Measurements from ENCODE around the gene LCP1. TPM values are rescaled to one million over a fixed set of nuclear protein-coding genes. Genes with fewer than 3 reads are reported as not detected.
A peak's percentile ranks its signal among the peaks of the same experiment; 100 is the strongest.

Gene LCP1
- total and polyA plus RNA-seq, 2 of the 13 experiments (the other 11 are each of a cell fraction or from before 2014, with no cell fraction given) = 1.6 TPM

- H3K27ac ChIP-seq (ENCODE audit: extremely low read length, insufficient read depth, low read length) = no peak overlapping the region
- peak; percentile 66 for ATAC-seq
- H3K9me3 ChIP-seq (ENCODE audit: low read length) = no peaks in the 10 kb centered on the region
- no peak overlapping the region for H3K4me3 ChIP-seq (replicated peaks in 1 of 3; ENCODE audit: insufficient read depth in 1 of 3, low read depth in 2 of 3, low read length in 3 of 3)
- FAIRE-seq = no peak
- H4K20me1 ChIP-seq (ENCODE audit: insufficient read depth, low read length) = no peaks in the 10 kb centered on the region
- H3K36me3 ChIP-seq (replicated peaks in 1 of 2; ENCODE audit: control insufficient read depth in 1 of 2, insufficient read depth in 2 of 2, low read length in 2 of 2) = no peaks in the 10 kb centered on the region
- H3K27me3 ChIP-seq (ENCODE audit: control insufficient read depth in 1 of 2, insufficient read depth in 2 of 2, low read length in 2 of 2) = no peaks in the 10 kb centered on the region
- H3K4me2 ChIP-seq (ENCODE audit: low read depth, low read length) = peak overlapping the region; percentile 37
- no TSS peak for BruUV-seq (replicated peaks)
- intact Hi-C loops (cut with micrococcal nuclease; ENCODE audit: unreplicated experiment) = no loop called here
- in situ Hi-C loops (cut with HindIII; ENCODE audit: extremely low pct_ligation_motif_present, low pct_unique_long_range_greater_than_20kb) = no loop called here
- POLR2A ChIA-PET = no interaction called here
- peaks cover 43% of the 10 kb centered on the region for H3K4me1 ChIP-seq (ENCODE audit: insufficient read depth, low read length)
- CTCF ChIA-PET (ENCODE audit: low intra/inter-chr PET ratio, low total read pairs) = interaction anchor here (1.2 kb wide), 1 partner anchor 39 kb away, joined by 3 read pairs; no protein-coding TSS in a partner anchor
- H2AFZ ChIP-seq (ENCODE audit: low read length) = peak overlapping the region; percentile 35
- no peak overlapping the region for H3K9ac ChIP-seq (ENCODE audit: insufficient read depth, low read depth, low read length)
- 78% methylated on average over 4 of the region's 4 CpGs for WGBS (ENCODE audit: low lambda C conversion rate)
- H3K79me2 ChIP-seq (ENCODE audit: insufficient read depth, low read length) = no peaks in the 10 kb centered on the region
- peak; percentile 32 for DNase-seq (ENCODE audit: low spot score)
- TF ChIP-seq PRDM15 (CRISPR knock-in tag; IDR thresholded peaks at IDR 0.05) (no peak), SIX1 (CRISPR knock-in tag; IDR thresholded peaks at IDR 0.05; ENCODE audit: borderline replicate concordance) (peak; percentile 23; the same call in 1 of the 2 replicates), AHDC1 (CRISPR knock-in tag; IDR thresholded peaks at IDR 0.05; ENCODE audit: borderline replicate concordance) (no peak), MLXIP (CRISPR knock-in tag; IDR thresholded peaks at IDR 0.05; ENCODE audit: borderline replicate concordance) (no peak), SOX13 (IDR thresholded peaks at IDR 0.05) (no peak), SOX13 (CRISPR knock-in tag; conservative IDR thresholded peaks at IDR 0.05 in 1 of 2, IDR thresholded peaks at IDR 0.05 in 1 of 2) (0 out of 4 replicates have a peak, but pooled peaks of 1 of the 2 experiments have one; percentile 24), NFYB (CRISPR knock-in tag; IDR thresholded peaks at IDR 0.05) (no peak), ETS1 (CRISPR knock-in tag; IDR thresholded peaks at IDR 0.05) (no peak), ZNF207 (IDR thresholded peaks at IDR 0.05; ENCODE audit: borderline replicate concordance) (no peak)
These were observed 60.3 kb downstream of the LCP1 start for GRCh38 chr13:46121597-46122163.
